Activated CD8-positive, alpha-beta T cell treated with anti-CD3 and anti-CD28 coated beads for 36 hours (primary cell): ENCODE measurements around the gene CHD1. TPM values are rescaled to one million over a fixed set of nuclear protein-coding genes. Genes with fewer than 3 reads are reported as not detected.

ENCODE experiments used
- ATAC-seq: fragments of 200-7000 bp; cut with Tn5 transposase; one replicate; pipeline ENCODE4 v1.10.0; 2021; ENCODE audit warnings: mild to moderate bottlenecking, moderate library complexity
- CTCF ChIA-PET: fragments of 350-600 bp; sonication (Branson Sonifier 250); formaldehyde crosslinking; loops from one replicate; lab custom pipeline; 2021; ENCODE audit warnings: antibody characterized with exemption; lab: Charles Lee
- POLR2A ChIA-PET: fragments of 350-600 bp; sonication (Branson Sonifier 250); formaldehyde crosslinking; loops from one replicate; lab custom pipeline; 2021; ENCODE audit warnings: antibody characterized with exemption; lab: Charles Lee
- DNase-seq: peaks from one replicate; pipeline ENCODE4 v3.0.0-alpha.2; 2020
- H3K27ac Mint-ChIP-seq: one replicate; pipeline ENCODE4 v1.8.0; 2021; ENCODE audit warnings: mild to moderate bottlenecking, mixed read lengths
- H3K27me3 Mint-ChIP-seq: one replicate; pipeline ENCODE4 v1.8.0; 2021; ENCODE audit warnings: mixed read lengths
- H3K36me3 Mint-ChIP-seq: one replicate; pipeline ENCODE4 v1.8.0; 2021; ENCODE audit warnings: low read depth, mixed read lengths
- H3K4me1 Mint-ChIP-seq: one replicate; pipeline ENCODE4 v1.8.0; 2021; ENCODE audit warnings: low read depth, mixed read lengths
- H3K4me3 Mint-ChIP-seq: one replicate; pipeline ENCODE4 v1.8.0; 2021; ENCODE audit warnings: mild to moderate bottlenecking, moderate library complexity, mixed read lengths
- H3K9me3 Mint-ChIP-seq: one replicate; pipeline ENCODE4 v1.8.0; 2021; ENCODE audit warnings: mixed read lengths
- intact Hi-C: fragments of 100-400 bp; cut with micrococcal nuclease; formaldehyde crosslinking; loops from one replicate; pipeline ENCODE4 v1.10.0; 2022
- total RNA-seq, 2 experiments: library from RNA; stranded (reverse); gene quantifications; one replicate each; pipeline ENCODE4 v1.2.3, GENCODE V29; 2021
- TF ChIP-seq, protein P1 (sequence below): fragments of 200-600 bp; IDR thresholded peaks from one replicate; pipeline ENCODE4 v1.8.0; 2022; ENCODE audit warnings: antibody characterized with exemption, mild to moderate bottlenecking

The CHD1 gene
- total RNA-seq, 2 experiments from 2014 or later: 52.0 to 52.8 TPM

DNA sequence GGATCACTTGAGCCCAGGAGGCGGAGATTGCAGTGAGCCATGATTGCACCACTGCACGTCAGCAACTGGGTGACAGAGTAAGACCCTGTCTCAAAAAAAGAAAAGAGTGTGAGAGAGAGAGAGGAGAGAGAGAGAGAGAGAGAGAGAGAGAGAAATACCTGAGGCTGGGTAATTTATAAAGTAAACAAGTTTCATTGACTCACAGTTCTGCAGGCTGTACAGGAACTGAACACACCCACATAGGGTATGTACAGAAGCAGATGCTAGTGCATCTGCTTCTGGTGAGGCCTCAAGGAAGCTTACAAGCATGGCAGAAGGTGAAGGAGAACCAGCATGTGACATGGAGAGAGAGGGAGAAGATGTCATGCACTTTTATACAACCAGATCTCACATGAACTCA is 46.4 kb upstream of the CHD1 start:
- no peak overlapping the region for H3K27ac Mint-ChIP-seq

DNA sequence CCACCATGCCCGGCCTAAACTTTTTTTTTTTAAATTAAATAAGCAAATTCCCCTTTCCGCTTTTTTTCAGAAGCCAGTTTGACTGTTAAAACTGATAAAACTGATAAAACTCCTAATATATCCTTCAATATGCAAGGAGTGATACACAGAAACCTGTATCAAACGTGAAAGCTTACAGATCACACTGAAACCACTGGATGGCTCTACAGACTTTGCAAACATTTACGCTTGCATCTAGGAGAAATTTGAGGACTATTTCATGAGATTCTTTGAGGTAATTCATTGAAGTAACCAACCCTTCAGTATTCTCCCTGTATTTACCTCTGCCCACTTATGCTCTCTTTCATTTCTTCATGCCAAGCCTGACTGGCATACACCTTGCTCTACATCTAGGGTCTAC is 40.6 kb upstream of the CHD1 start:
- intact Hi-C loops: no loop called here
- Mint-ChIP-seq H3K4me3 (no peak overlapping the region), H3K27me3 (no peaks in the 10 kb centered on the region), H3K27ac (no peak overlapping the region), H3K4me1 (no peaks in the 10 kb centered on the region), H3K36me3 (no peaks in the 10 kb centered on the region), H3K9me3 (no peaks in the 10 kb centered on the region)
- CTCF ChIA-PET: interaction anchor here (0.9 kb wide), 1 partner anchor 90 kb away, joined by 3 read pairs; no protein-coding TSS in a partner anchor
- DNase-seq (no peak), ATAC-seq (no peak)
- TF ChIP-seq, protein P1, sequence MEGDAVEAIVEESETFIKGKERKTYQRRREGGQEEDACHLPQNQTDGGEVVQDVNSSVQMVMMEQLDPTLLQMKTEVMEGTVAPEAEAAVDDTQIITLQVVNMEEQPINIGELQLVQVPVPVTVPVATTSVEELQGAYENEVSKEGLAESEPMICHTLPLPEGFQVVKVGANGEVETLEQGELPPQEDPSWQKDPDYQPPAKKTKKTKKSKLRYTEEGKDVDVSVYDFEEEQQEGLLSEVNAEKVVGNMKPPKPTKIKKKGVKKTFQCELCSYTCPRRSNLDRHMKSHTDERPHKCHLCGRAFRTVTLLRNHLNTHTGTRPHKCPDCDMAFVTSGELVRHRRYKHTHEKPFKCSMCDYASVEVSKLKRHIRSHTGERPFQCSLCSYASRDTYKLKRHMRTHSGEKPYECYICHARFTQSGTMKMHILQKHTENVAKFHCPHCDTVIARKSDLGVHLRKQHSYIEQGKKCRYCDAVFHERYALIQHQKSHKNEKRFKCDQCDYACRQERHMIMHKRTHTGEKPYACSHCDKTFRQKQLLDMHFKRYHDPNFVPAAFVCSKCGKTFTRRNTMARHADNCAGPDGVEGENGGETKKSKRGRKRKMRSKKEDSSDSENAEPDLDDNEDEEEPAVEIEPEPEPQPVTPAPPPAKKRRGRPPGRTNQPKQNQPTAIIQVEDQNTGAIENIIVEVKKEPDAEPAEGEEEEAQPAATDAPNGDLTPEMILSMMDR: no peak
- POLR2A ChIA-PET: no interaction called here

More for the DNA sequence above, 46.4 kb upstream of the CHD1 start:
- no peaks in the 10 kb centered on the region for H3K27me3 Mint-ChIP-seq
- DNase-seq: no peak
- H3K36me3 Mint-ChIP-seq: no peaks in the 10 kb centered on the region
- no peak overlapping the region for H3K4me3 Mint-ChIP-seq
- ChIA-PET CTCF (interaction anchor here (1.0 kb wide), 1 partner anchor 29 kb away, joined by 4 read pairs; no protein-coding TSS in a partner anchor), POLR2A (no interaction called here)
- H3K4me1 Mint-ChIP-seq: peaks cover 18% of the 10 kb centered on the region
- no peaks in the 10 kb centered on the region for H3K9me3 Mint-ChIP-seq
- intact Hi-C loops: no loop called here
- peak; percentile 45 for ATAC-seq
- TF ChIP-seq, protein P1: no peak

DNA sequence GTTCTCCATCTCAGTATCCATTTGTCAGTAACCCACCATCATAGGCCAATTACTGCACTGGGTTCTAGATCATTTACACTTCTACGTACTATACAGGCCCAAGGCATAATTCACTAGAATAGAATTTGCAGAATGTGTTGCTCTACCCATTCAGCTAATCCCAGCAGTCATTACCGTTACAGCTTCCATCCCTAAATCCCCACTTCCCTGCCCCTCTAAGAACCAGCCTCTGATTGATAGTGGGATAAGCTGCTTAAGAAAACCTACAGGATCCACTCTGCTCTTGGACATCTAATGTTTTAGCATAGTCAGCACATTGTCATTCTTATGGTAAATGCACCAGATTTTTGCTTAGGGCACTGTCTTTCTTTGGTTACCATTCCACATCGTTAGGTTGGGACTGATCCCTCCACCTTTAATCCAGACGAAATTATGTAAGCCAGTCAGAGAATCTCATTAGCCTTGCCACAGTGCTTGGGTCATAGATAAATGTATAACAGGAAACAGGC is 39.3 kb upstream of the CHD1 start:
- Mint-ChIP-seq H3K4me3 (no peak overlapping the region), H3K9me3 (no peaks in the 10 kb centered on the region), H3K27me3 (no peaks in the 10 kb centered on the region), H3K36me3 (no peaks in the 10 kb centered on the region), H3K27ac (no peak overlapping the region), H3K4me1 (peaks cover 2% of the 10 kb centered on the region)
- TF ChIP-seq, protein P1: no peak
- ChIA-PET POLR2A (no interaction called here), CTCF (no interaction called here)
- ATAC-seq (no peak), DNase-seq (no peak)
- intact Hi-C loops: no loop called here

DNA sequence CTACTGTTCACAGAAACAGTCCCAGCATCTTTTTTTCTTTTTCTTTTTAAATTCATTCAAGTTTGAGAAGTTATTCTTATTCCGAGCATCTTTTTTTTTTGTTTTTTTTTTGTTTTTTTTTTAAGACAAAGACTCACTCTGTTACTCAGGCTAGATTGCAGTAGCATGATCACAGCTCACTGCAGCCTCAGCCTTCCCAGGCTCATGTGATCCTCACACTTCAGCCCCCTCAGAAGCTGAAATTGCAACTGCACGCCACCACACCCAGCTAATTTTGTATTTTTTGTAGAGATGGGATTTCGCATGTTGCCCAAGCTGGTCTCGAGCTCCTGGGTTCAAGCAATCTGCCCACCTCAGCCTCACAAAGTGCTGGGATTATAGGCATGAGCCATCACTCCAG is 36.4 kb upstream of the CHD1 start:
- POLR2A ChIA-PET: no interaction called here
- H3K4me1 Mint-ChIP-seq: peaks cover 2% of the 10 kb centered on the region
- intact Hi-C loops: no loop called here

DNA sequence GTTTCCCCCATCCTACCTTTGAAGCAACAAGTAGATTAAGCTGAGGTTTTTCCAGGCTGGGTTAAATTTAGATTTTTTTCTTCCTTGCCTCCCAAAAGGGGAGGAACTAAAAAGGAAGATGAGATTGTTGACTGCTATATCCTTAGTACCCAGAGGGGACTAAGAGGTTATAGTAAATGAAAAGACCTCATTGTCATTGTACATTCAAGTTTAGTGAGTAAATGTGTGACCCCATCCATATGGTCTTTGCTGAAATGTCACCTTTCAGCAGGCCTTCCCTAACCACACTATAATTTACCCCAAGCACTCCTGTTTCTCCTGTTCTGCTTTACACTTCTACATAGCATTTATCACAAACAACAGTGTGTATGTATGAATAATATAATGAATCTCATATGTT is 35.8 kb upstream of the CHD1 start:
- no peaks in the 10 kb centered on the region for H3K9me3 Mint-ChIP-seq
- DNase-seq: no peak
- intact Hi-C loops: no loop called here
- TF ChIP-seq, protein P1: no peak
- CTCF ChIA-PET: interaction anchor here (0.6 kb wide), 1 partner anchor 28 kb away, joined by 3 read pairs; no protein-coding TSS in a partner anchor
- no peaks in the 10 kb centered on the region for H3K36me3 Mint-ChIP-seq
- no peak overlapping the region for H3K4me3 Mint-ChIP-seq
- peaks cover 2% of the 10 kb centered on the region for H3K4me1 Mint-ChIP-seq
- no peak overlapping the region for H3K27ac Mint-ChIP-seq
- POLR2A ChIA-PET: no interaction called here
- H3K27me3 Mint-ChIP-seq: no peaks in the 10 kb centered on the region
- no peak for ATAC-seq

More for the DNA sequence above, 36.4 kb upstream of the CHD1 start:
- H3K27me3 Mint-ChIP-seq: no peaks in the 10 kb centered on the region
- no peak overlapping the region for H3K4me3 Mint-ChIP-seq
- TF ChIP-seq, protein P1: no peak
- no peak for ATAC-seq
- no peaks in the 10 kb centered on the region for H3K9me3 Mint-ChIP-seq
- no peak overlapping the region for H3K27ac Mint-ChIP-seq
- H3K36me3 Mint-ChIP-seq: no peaks in the 10 kb centered on the region
- no peak for DNase-seq
- CTCF ChIA-PET: no interaction called here
